NCI-H2171 treated with DMSO at 0.1 percent for 48 hours (cell line): ENCODE data around the gene ANO2.
"Not testable (repeated sequence)": the region's sequence is repeated elsewhere in the genome, so short reads cannot be mapped to it uniquely, and the experiment has no call there.

ENCODE experiments used
- DNase-seq: peaks from one replicate; lab custom pipeline; 2025; lab: John Stamatoyannopoulos, UW

Gene ANO2

DNA sequence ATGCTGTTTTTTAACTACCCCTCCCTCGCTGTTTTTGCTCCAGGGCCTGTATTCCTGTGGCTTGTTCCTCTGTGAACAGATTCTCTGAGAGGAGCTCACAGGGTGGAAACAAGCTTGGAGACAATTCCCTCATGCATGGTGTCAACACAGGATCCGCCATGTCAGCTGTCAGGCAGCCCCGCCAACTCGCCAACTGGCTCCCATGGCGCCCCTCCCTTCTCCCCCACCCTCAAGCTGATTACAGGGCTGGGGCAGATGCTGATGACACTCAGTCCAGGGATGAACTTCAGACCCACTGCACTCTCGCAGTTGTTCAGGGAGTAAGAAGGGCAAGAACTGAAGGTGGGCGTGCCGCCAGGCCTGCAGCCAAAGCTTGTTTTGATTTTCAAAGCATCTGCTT, 283.2 kb downstream of the ANO2 start:
- peak; percentile 45 for DNase-seq

DNA sequence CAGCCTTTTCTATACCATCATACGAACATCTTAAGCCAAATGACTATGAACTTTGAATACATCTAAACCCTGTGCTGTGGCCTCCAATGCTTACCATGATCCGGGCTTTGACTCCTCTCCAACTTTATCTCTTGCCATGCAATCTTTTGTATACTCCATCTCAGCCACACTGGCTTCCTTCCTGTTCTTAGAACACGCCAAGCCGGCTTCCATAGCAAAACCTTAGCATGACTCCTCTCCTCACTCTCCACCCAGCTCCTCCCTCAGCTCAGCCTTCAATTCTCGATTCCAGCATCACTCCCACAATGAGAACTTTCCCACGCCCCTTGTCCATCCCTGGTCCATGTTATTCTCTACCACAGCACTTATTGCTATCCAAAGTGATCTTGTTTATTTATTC, 284.8 kb downstream of the ANO2 start:
- DNase-seq, result no peak

DNA sequence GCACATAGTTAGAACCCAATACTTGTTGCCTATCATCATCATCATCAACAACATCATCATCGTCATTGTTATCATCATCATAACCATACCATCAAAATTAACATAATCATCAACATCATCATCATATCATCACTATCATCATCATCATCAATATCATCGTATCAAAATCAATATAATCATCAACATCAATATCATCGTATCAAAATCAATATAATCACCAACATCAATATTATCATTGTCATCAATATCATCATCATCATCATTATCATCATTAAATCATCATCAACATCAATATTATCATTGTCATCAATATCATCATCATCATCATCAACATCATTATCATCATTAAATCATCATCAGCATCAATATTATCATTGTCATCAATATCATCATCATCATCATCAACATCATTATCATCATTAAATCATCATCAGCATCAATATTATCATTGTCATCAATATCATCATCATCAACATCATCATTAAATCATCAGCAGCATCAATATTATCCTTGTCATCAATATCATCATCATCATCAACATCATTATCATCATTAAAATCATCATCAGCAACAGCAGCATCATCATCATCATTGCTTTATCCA, 286.6 kb downstream of the ANO2 start:
- DNase-seq, result not testable (repeated sequence)

GRCh38 chr12:5656836-5657235, 288.2 kb downstream of the ANO2 start:
- no peak for DNase-seq

GRCh38 chr12:5655120-5655519, 289.9 kb downstream of the ANO2 start:
- DNase-seq, result no peak

GRCh38 chr12:5654019-5654418, 291.0 kb downstream of the ANO2 start:
- DNase-seq, result no peak

DNA sequence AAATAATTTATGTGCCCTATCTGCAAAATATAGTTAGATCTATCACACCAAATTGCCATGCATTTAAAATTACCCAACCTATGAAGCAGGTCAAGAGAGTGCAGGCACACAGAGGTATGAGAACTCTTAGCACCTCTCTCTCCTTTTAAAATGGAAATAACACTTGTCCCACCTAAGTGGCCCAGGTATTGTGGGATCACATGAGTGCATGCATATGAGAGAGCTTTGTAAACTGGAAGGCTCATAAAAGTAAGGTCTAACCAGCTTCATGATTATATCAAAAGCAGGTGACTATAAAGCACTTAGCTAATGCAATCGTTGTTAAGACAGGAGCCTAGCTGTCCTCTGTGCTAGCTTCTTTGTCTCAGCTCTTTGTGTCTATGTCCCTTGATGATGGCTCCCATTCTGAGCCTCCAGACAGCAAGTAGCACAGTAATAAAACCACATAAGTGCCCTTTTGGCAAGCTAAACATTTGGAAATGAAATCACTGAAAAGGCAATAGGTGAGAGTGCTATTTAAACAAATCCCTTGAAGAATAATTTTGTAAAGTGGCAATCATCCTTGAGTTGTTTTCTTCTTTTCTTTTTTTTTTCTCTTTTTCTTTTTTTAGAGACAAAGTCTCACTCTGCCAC, 294.1 kb downstream of the ANO2 start:
- no peak for DNase-seq

DNA sequence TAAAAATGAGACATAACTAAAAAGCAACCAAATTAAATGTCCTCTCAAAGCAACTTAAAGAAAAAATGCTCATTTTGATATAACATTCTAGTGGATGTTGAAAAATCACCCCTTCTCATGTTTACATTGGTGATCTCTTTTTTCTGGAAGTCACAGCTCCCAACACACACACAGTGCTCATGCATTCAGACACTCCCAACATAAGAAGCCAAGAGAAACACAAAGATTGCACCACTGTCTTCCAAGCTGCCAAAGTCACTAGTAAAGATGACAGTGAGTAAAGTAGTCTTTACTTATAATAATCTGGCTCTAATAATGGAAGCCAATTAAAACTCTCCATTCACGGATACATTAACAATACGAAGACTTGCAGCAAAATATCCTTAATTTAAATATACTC, 294.8 kb downstream of the ANO2 start:
- DNase-seq, result no peak

- DNase-seq, result peak; percentile 84
Measured at GRCh38 chr12:5648692-5649359, 296.2 kb downstream of the ANO2 start.

DNA sequence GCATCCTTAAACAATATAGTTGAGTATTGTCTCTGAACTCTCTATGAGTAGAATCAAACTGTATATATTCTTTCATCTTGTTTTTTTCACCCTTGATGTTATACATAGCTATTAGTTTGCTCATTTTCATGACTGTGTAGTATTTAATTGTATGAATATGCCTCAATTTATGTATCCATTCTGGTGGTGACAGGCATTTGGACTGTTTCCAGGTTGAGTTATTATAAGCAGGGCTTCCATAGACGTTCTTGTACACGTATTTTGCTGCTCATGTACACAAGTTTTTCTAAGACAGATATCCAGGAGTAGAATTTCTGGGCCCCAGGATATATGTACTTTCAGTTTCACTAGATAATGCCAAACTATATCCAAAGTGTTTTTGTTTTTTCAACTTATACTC, 301.8 kb downstream of the ANO2 start:
- DNase-seq, result no peak

GRCh38 chr12:5637698-5638097, 307.4 kb downstream of the ANO2 start:
- DNase-seq, result no peak

GRCh38 chr12:5636907-5637306, 308.2 kb downstream of the ANO2 start:
- no peak for DNase-seq

GRCh38 chr12:5633106-5633505, 312.0 kb downstream of the ANO2 start:
- no peak for DNase-seq

GRCh38 chr12:5632453-5632852, 312.6 kb downstream of the ANO2 start:
- DNase-seq, result no peak

GRCh38 chr12:5631497-5631896, 313.6 kb downstream of the ANO2 start:
- DNase-seq, result no peak

- DNase-seq, result no peak
Measured at GRCh38 chr12:5630726-5631125, 314.3 kb downstream of the ANO2 start.

DNA sequence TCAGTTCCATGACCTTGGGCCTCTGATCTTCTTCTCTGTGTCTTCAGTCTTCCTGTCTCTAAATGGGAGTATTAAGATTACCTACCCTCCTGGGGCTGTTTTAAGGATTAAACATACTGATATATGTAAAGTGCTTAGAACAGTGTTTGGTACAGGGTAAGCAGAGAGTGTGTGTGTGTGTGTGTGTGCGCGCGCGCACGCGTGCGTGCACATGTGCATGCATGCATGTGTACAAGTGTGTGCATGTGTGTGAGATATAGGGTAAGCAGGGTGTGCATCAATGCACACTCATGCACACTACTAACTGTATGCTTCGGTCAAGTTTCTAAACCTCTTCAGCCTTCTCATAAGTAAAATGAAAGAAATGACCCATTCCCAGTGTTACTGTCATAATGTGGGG, 316.6 kb downstream of the ANO2 start:
- DNase-seq, result no peak

- no peak for DNase-seq
Measured at GRCh38 chr12:5627053-5627630, 317.9 kb downstream of the ANO2 start.

GRCh38 chr12:5626151-5626550, 318.9 kb downstream of the ANO2 start:
- peak; percentile 47 for DNase-seq

DNA sequence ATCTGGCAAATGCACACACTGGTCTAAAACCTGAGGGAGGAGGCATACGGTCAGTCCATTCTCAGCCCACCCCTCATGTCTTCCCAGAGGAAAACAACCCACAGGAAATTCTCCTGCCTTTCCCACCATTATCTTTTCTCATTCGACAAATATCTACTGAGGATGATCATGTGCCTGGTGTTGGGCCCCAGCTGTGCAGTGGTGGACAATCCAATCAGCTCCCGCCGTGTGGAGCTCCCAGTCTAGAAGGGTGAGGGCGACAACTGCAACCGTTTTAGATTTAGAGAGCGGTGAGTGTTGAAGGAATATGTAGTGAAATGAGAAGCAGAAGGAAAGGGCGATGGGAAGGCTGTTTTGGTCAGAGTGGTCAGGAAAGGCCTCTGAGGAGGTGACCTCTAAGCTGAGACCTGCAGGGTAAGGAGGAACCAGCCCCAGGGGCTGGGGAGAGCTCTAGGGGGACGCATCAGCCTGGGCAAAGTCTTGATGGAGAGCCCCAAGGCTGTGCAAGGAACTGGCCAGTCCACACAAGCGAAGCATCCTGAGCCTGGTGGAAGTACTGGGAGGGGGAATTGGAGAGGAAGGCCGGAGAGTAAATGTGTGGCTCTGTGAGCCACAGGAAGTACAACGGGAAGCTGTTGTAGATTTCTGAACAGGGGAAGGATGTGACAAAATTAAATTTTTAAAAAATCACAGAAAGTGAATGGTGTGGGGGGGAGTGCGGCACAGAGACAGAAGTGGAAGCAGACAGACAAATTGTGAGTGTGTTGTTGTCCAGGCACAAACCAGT, 320.4 kb downstream of the ANO2 start:
- no peak for DNase-seq

DNA sequence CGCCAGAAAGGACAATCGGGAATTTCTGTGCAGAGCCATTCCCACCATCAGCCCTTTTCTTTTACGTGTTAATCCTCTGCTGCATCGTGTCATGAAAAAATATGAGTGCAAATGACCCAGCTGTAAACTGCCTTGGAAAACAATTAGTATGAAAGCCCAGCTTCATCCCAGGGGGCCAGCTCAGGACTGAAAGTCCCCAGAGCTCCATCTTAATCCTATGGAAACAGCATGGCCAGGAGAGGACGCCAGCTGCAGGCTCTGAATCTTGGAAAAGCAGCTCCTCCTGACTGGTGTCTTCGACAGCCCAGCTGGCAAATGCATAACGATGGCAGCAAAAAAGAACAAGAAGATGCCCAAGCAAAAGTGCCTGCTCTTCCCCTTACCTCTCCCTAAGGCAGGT, 321.6 kb downstream of the ANO2 start:
- peak; percentile 47 for DNase-seq

- no peak for DNase-seq
Measured at GRCh38 chr12:5622280-5622679, 322.8 kb downstream of the ANO2 start.
